GM19468 (cell line): ENCODE measurements around the gene CCT8.
"Not testable (repeated sequence)": the region's sequence is repeated elsewhere in the genome, so short reads cannot be mapped to it uniquely, and the experiment has no call there.

Source experiments
- ATAC-seq: cut with Tn5 transposase; IDR thresholded peaks from one replicate; pipeline ENCODE4 v1.9.1; 2021; ENCODE audit warnings: mild to moderate bottlenecking, moderate library complexity, moderate number of reproducible peaks; ENCODE audit not compliant: unreplicated experiment; ENCODE audit errors: extremely low read depth

CCT8 gene

GRCh38 chr21:29078869-29079767 lies 5.7 kb upstream of the CCT8 start:
- ATAC-seq: peak; percentile 62

GRCh38 chr21:29077651-29078090 lies 4.2 kb upstream of the CCT8 start:
- no peak for ATAC-seq

- ATAC-seq: not testable (repeated sequence)
Observed at GRCh38 chr21:29076731-29077640, 3.5 kb upstream of the CCT8 start.

- ATAC-seq: no peak
Observed at GRCh38 chr21:29075706-29076466, 2.4 kb upstream of the CCT8 start.

- ATAC-seq: no peak
Observed at GRCh38 chr21:29074783-29075182, 1.3 kb upstream of the CCT8 start.

GRCh38 chr21:29074007-29074376 lies 544 bp upstream of the CCT8 start:
- no peak for ATAC-seq

GRCh38 chr21:29072873-29073221 lies 601 bp downstream of the CCT8 start:
- ATAC-seq: no peak

GRCh38 chr21:29064850-29065481 lies 8.5 kb downstream of the CCT8 start:
- ATAC-seq: peak; percentile 97

- no peak for ATAC-seq
Observed at GRCh38 chr21:29056538-29057050, 16.9 kb downstream of the CCT8 start.

GRCh38 chr21:29056005-29056404 lies 17.4 kb downstream of the CCT8 start:
- no peak for ATAC-seq

GRCh38 chr21:29055080-29055479 lies 18.4 kb downstream of the CCT8 start:
- no peak for ATAC-seq

- ATAC-seq: no peak
Observed at GRCh38 chr21:29053656-29054055, 19.8 kb downstream of the CCT8 start.

GRCh38 chr21:29053011-29053553 lies 20.4 kb downstream of the CCT8 start:
- ATAC-seq: no peak

GRCh38 chr21:29052224-29052623 lies 21.2 kb downstream of the CCT8 start:
- ATAC-seq: no peak

- ATAC-seq: no peak
Observed at GRCh38 chr21:29034678-29035077, 38.8 kb downstream of the CCT8 start.

GRCh38 chr21:29033871-29034270 lies 39.6 kb downstream of the CCT8 start:
- no peak for ATAC-seq

GRCh38 chr21:29033301-29033700 lies 40.1 kb downstream of the CCT8 start:
- ATAC-seq: no peak

- ATAC-seq: no peak
Observed at GRCh38 chr21:29030909-29031308, 42.5 kb downstream of the CCT8 start.

- no peak for ATAC-seq
Observed at GRCh38 chr21:29029524-29029923, 43.9 kb downstream of the CCT8 start.
